ENCODE data around the gene WDR62.

GRCh38 chr19:36142496-36142895, 87.8 kb downstream of the WDR62 start:
- no peak for TF ChIP-seq GATA3 (IDR thresholded peaks at IDR 0.05; ENCODE audit: low read depth, low read length)
- TF ChIP-seq GATA2 (IDR thresholded peaks at IDR 0.05; ENCODE audit: low read depth, low read length), result no peak
